HL-60 (cell line): ENCODE data around the gene LINGO3.

ENCODE experiments used
- DNase-seq, 2 experiments: peaks; one replicate each; pipeline ENCODE4 v3.0.0-alpha.2; 2010 to 2020; ENCODE audit warnings: low read depth in 1 of 2, low spot score in 1 of 2
- H3K27ac ChIP-seq: fragments of 250-450 bp; sonication (Bioruptor Pico); replicated peaks from 2 replicates; pipeline ENCODE4 v1.5.1; 2020; ENCODE audit warnings: mild to moderate bottlenecking, moderate library complexity
- H3K27me3 ChIP-seq: fragments of 250-450 bp; sonication (Bioruptor Pico); 2 replicates; pipeline ENCODE4 v1.5.1; 2021; ENCODE audit warnings: mild to moderate bottlenecking, moderate library complexity; ENCODE audit not compliant: insufficient read depth, poor library complexity, severe bottlenecking
- H3K4me3 ChIP-seq: replicated peaks from 2 replicates; pipeline ENCODE4 v1.5.1; 2011; ENCODE audit warnings: mild to moderate bottlenecking, control low read depth, low read length; ENCODE audit not compliant: insufficient read depth
- CTCF ChIP-seq: IDR thresholded peaks from one replicate; pipeline ENCODE4 v1.5.1; 2011; ENCODE audit warnings: low read length, control low read depth, inconsistent platforms; ENCODE audit not compliant: insufficient read depth
- GABPA ChIP-seq: IDR thresholded peaks from 2 replicates; pipeline ENCODE4 v1.6.1; 2012; ENCODE audit warnings: low read depth
- POLR2AphosphoS5 ChIP-seq: IDR thresholded peaks from 2 replicates; pipeline ENCODE4 v1.6.1; 2012; ENCODE audit warnings: low read depth
- REST ChIP-seq: IDR thresholded peaks from 2 replicates; pipeline ENCODE4 v1.6.1; 2012; ENCODE audit warnings: low read depth; ENCODE audit not compliant: insufficient replicate concordance
- SPI1 ChIP-seq: IDR thresholded peaks from 2 replicates; pipeline ENCODE4 v1.6.1; 2012; ENCODE audit warnings: low read depth, mild to moderate bottlenecking, borderline replicate concordance

LINGO3 gene

GRCh38 chr19:2283835-2284507 lies 24.0 kb downstream of the LINGO3 start:
- Histone ChIP-seq H3K27ac (no peak overlapping the region), H3K4me3 (no peak overlapping the region), H3K27me3 (no peaks in the 10 kb centered on the region)
- TF ChIP-seq SPI1 (no peak), POLR2AphosphoS5 (no peak), GABPA (no peak), CTCF (no peak), REST (no peak)
- DNase-seq: no peak

GRCh38 chr19:2282862-2283237 lies 25.1 kb downstream of the LINGO3 start:
- no peak for TF ChIP-seq POLR2AphosphoS5
- TF ChIP-seq SPI1: no peak
- TF ChIP-seq CTCF: no peak
- no peak for TF ChIP-seq REST
- TF ChIP-seq GABPA: no peak
- H3K4me3 ChIP-seq: no peak overlapping the region
- no peak for DNase-seq
- peak overlapping the region; percentile 80 for H3K27ac ChIP-seq
- H3K27me3 ChIP-seq: no peaks in the 10 kb centered on the region

- Histone ChIP-seq H3K27me3 (no peaks in the 10 kb centered on the region), H3K27ac (peak within 1 kb of the TSS; percentile 80), H3K4me3 (peak within 1 kb of the TSS; percentile 44)
- TF ChIP-seq GABPA (0 out of 2 replicates have a peak, but pooled peaks have one; percentile 7), SPI1 (peak; percentile 77), POLR2AphosphoS5 (peak; percentile 63; the same call in 1 of the 2 replicates), CTCF (no peak), REST (no peak)
- peak in 1 of 2 experiments; percentile 90 for DNase-seq
These were observed 25.7 kb downstream of the LINGO3 start, which contains the start of gene PEAK3 for GRCh38 chr19:2282062-2282861. Gene PEAK3 (minus strand): TSS chr19:2282175. CDS start chr19:2280931, 1,244 bp downstream.
